DMS53 treated with DMSO at 0.1 percent for 48 hours (cell line): ENCODE measurements around the gene OTUB1.
A peak's percentile ranks its signal among the peaks of the same experiment; 100 is the strongest.
"Not testable (repeated sequence)": the region's sequence is repeated elsewhere in the genome, so short reads cannot be mapped to it uniquely, and the experiment has no call there.

Experiments
- DNase-seq: peaks from one replicate; lab custom pipeline; 2025; ENCODE audit not compliant: unreplicated experiment; lab: John Stamatoyannopoulos, UW

Gene OTUB1, protein sequence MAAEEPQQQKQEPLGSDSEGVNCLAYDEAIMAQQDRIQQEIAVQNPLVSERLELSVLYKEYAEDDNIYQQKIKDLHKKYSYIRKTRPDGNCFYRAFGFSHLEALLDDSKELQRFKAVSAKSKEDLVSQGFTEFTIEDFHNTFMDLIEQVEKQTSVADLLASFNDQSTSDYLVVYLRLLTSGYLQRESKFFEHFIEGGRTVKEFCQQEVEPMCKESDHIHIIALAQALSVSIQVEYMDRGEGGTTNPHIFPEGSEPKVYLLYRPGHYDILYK

DNA sequence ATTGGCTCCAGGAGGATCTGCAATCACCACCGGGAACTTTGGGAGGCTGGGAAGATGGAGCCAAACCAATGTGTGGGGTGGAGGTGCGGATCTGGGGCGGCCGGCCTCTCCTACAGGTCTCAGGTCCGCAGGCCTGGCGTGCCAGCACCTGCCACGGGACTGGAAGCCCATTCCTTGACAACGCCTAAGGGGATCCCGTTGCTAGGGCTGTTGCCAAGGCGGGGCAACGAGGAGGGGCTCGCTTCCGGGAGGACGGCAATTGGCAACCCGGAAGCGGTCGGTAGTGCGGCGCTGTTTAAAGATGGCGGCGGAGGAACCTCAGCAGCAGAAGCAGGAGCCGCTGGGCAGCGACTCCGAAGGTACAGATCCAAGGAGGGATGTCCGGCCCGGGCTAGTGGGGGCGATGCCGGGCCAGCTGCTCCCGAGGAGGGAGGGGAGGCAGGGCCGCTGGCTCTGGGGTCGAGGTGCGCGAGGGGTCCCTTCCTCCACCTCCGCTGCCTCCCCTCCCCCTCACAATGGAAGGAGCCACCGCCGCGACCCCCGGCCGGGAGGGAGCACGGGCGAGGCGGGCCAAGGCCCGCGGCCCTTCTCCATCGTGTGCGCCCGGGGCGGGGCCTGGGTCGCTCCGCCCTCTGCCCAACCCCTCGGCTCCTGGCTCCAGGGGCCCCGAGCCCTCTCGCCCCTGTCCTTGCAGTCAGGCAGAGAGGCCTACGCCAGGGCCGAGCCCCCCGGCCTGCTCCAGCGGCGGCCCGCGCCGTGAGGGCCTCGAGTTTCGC, at the start of gene OTUB1:
OTUB1 (plus strand) TSS at position 283 of the 776 bp plus-strand sequence; CDS start at position 302, 19 bp downstream.
- DNase-seq, result peak; percentile 87

DNA sequence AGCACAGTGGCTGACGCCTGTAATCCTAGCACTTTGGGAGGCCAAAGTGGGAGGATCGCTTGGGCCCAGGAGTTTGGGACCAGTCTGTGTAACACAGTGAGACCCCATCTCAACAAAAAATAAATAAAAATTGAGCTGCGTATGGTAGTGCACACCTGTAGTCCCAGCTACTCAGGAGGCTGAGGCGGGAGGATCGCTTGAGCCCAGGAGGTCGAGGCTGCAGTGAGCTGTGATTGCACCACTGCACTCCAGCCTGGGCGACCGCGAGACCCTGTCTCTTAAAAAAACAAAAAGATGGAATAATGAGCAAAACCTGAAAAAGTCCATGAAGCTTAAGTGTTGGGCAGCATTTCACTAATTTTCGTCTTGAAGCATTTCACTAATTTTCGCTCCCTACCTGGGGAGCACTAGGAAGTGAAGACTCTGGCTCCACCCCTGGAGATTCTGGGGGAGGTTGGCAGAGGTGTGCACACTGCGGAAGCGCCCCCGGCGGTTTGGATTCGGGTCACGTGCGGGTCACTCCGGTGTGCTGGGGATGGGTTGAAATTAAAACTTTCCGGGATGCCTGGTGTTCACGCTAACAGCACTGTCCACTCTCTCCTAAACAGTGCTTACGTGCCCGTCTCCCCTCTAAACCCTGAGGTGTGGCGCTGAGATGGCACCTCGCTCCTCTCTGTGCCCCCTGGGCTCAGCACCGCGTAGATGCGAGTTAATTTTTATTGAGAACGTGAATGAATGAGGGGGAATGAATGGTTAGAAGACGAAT, 48.3 kb upstream of the OTUB1 start:
- no peak for DNase-seq

DNA sequence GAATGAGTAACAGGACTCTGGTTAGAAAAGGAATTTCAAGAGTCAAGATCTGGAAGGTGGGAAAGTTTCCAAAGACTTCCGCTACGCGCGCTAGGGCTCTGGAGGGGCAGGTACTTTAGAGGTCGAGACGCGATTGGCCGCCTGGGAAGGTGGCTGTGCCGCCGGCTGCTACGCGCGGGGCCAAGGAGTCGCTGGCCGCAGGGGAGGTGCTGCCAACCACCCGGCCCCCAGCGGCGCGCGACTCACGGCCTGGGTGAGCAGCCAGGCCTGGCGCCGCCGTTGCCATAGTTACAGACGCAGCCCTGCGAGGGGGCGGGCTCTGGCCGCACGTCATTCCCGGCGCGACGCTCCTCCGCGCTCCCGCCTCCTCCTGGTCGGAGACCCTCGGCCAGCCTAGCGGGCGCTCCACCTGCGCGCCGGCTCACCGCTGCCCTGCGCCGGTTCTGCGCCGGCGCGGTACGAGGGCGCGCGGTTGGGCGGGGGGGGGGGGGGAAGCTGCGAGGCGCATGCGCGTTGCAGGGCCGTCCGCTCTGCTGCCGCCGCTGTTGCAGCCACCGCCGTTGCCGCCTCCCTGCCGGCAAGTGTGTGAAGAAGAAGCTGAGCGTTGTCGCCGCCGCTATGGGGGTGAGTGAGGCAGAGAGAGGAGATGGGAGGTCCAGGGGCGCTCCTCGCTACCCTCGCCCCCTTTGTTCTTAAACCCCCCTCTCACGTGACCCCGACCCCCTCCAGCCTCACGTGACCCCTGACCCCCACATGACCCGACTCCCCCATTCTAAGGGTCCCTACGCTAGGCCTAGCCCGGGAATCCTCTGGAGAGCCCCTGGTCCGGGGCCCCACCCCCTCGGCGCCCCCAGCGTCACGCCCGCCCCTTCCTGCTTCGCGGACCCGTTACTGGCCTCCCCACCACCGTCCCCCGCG, 47.5 kb upstream of the OTUB1 start, which contains the start of gene NAA40:
NAA40 (plus strand) TSS at position 524 of the 918 bp plus-strand sequence; CDS start at position 619, 95 bp downstream.
- peak; percentile 94 for DNase-seq

DNA sequence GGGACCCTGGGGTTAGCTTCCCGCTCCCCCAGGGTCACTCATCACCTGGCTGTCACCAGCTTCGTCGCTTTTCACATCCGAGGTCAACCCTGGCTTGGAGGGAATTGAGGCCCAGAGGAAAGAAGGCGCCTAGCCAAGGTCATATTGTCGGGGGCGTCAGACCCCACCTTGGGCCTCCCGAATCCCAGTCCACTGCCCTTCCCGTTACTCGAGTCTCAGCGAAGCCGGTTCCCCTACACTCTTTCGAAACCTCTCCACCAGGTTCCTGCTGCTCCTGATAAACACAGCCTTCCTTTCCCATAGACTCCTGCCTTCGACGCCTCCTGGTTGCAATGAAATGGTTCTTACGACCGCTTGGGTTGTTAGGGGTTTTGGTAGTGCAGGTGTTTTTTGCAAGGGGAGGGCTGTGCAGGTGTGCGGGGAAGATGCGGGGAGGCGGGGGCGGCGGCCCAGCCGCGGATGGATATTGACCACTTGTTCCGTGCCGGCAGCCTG, 46.8 kb upstream of the OTUB1 start:
- no peak for DNase-seq

DNA sequence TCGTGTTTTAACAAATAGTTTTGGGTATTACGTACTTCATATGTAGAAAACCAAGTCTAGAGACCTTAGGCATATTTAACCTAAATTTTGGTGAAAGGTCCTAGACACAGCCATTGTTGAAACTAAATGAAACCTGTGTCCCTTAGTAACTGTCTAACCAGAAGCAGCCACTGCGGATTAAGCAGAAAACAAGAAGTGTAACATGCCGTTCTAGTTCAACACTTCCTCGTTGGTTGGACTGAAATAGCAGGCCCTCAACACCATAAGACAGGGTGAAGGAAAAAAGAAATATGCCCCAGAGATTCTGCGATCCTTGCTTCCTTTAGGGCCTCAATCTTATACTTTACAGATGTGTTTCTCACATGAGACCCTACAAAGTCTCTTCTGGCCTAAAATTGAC, 45.5 kb upstream of the OTUB1 start:
- DNase-seq, result no peak

DNA sequence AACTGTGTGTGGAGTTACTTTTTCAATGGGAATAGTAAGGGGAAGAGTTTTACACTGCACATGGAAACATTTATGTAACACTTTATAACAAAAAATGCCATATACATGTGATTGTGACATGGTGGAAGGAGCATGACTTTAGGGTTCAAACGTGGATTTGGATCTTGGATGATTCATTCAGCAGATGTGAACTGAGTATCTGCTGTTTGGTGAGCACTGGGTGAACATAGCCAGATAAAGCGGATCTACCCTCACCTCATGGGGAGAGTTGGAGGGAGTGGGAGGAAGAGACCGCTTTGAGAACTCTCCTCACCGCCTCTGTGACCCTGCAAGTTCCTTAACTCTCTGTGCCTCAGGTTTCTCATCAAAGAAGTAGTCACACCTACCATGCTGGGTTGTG, 44.3 kb upstream of the OTUB1 start:
- DNase-seq, result no peak

DNA sequence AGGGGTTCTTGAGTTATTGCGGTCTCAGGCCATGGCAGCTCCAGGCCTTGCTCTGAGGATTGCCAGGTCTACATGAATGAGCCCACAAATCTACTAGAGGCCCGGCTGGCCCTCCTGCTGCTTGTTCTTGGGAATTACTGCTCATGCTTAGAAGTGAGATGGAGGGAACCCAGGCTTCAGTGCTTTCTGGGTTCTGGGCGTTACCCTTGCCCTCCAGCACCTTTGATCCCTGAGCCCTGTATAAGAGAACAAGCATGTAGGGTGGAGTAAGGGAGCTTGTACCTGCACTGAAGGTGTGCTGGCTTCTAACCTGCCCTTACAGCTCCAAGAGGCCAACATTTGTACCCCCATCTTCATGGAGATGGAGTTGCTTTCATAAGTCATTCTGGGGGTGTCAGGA, 43.4 kb upstream of the OTUB1 start:
- no peak for DNase-seq

DNA sequence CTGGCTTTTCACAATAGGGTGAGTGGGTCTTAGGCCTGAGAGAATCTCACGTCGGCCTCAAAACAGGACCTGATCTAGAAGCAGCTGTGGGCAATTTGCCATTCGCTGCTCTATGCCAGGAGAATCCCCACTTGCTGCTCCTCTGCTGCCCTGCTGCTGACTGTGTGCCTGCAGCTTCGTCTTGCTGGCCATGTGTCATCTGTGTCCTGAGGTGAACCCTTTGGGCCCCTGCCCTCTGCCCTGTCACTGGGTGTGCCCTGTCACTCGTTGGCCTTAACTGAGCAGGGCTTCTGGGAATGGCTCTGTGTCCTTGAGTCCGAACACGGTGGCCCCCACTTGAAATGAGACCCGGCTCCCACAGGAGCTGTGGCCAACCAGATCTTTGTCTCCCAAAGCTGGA, 41.3 kb upstream of the OTUB1 start:
- DNase-seq, result no peak

DNA sequence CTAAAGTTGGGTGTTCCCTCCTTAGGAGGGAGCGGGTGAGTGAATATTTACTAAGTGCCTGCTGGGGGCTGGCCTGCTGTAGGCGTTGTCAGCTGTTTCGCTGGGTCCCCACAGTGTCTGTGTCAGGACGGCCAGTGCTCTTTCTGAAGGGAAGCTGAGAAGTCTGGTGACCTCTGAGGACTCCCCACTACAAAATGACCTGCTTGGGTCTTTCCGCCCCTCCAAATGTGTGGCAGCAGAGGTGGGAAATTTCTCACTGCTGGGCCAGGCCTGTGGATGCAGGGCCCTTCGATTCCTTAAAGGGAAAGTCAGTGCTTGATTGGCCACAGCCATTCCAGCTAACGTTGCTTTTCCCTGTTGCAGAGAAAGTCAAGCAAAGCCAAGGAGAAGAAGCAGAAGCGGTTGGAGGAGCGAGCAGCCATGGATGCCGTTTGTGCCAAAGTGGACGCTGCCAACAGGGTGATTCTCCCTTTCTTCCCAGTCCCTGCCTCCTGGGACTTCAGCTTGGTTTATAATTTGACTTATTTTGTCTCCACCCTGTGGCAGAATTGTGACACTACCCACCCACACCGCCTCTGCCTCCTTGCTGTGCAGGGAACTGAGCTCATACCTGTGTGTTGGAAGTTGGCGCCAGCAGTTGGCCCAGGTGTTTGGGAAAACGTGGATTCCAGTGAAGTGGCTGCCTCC, 40.6 kb upstream of the OTUB1 start:
- DNase-seq, result peak; percentile 42

DNA sequence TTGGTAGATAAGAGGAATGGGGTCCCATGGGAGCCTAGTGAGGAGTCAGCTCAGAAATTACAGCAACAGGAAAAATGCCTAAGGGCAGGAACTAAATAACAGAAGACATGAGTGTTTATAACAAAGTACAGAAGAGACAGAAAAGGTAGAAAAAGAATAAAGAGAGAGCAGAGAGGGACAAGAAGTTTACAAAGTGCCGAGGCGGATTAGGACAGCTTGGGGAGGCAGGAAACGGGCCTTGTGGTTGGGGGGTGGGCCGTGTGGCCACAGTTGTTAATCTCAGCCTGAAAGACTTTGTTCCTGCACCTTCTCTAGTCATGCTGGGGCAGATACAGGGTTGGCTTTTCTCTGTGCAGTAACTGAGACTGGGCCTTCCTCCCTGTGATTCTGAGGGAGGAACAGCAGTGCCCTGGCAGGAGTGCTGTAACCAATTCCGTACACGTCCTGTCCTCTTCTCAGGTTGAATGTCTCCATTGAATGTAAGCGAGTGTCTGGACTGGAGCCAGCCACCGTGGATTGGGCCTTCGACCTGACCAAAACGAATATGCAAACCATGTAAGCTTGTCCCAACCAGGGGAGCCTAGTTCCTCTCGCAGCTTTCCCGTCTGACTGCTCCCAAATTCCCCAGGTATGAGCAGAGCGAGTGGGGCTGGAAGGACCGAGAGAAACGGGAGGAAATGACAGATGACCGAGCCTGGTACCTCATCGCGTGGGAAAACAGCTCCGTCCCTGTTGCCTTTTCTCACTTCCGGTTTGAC, 34.3 kb upstream of the OTUB1 start:
- DNase-seq, result no peak

DNA sequence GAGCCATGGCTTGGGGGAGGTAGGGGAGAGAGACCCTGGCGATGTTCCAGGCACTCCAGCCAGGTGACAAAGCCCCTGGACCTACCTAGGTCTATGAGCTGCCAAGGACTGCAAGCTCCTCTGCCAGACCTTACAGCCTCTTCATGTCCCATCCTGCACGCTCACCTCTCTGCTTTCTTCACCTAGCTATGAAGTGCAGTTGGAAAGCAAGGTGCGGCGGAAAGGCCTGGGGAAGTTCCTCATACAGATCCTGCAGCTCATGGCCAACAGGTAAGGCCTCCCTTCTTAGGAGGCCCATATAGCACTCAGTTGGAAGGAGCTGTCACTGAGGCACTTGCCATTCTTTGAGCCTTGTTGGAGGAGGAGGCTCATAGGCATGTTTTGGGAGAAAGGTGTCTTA, 33.7 kb upstream of the OTUB1 start:
- DNase-seq, result no peak

DNA sequence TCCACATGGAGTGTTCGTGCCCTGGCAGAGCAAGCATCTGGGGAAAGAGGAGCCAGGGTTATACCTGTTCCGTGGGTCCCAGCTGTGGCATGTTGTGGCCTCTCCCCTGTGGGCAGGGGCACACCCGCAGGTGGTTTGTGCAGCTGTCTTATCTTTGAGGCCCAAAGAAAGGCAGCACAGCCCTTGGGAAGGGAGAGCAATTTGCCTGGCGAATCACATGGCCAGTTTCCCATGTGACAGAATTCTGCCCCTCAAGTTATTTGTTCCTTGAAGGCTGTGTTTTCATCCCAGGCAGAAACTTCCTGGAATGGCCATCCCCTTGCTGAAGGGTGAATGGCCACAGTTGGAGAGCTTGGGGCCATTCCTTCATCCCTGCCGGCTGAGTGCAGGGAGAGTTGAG, 28.2 kb upstream of the OTUB1 start:
- DNase-seq, result no peak

DNA sequence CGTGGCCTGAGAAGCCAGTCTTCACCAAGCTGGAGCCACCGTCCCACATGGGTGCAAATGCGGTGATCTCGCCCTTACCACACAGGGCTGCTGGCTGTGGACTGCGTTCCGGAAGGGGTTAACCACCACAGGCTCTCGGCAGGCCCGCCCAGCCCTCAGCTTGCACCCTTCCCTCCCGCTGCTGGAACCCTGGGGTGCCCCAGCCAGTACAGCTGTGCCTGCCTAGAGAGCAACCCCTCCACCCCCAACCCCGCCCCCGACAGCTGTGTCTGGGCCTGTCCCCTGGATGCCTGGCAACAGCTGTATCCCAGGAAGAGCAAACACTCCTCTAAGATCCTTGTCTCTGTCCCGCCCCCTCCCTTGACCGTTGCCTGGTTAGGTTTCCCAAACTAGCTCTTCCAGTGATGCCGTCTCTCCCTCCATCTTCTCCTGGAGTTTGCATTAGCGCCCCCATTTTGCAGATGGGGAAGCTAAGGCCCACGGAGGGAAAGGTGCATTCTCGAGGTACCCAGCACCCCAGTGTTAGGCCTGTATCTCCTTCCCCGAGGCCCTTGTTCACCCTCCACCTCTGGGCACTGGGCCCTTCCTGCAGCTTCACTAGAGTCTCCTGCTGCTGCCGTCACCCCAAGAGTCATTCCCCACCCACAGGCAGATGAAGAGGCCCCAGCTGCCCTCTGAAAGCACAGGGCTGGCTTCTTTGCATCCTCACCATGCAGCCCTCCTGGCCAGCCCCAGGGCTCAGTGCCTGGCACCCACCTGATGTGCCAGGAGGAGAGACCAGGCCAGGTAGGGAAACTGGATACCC, 24.4 kb upstream of the OTUB1 start:
- DNase-seq, result peak; percentile 70

DNA sequence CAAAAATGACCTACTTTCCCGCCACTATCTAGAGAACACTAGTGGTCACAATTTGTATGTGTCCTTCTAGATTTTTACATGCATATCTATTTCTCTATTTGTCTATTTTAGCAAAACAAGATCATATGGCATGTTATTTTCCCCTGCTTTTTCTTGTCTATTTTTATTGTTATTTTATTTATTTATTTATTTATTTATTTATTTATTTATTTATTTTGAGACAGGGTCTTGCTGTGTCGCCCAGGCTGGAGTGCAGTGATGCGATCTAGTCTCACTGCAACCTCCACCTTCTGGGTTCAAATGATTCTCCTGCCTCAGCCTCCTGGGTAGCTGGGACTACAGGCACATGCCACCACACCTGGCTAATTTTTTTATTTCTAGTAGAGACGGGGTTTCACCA, 22.3 kb upstream of the OTUB1 start:
- DNase-seq, result not testable (repeated sequence)

DNA sequence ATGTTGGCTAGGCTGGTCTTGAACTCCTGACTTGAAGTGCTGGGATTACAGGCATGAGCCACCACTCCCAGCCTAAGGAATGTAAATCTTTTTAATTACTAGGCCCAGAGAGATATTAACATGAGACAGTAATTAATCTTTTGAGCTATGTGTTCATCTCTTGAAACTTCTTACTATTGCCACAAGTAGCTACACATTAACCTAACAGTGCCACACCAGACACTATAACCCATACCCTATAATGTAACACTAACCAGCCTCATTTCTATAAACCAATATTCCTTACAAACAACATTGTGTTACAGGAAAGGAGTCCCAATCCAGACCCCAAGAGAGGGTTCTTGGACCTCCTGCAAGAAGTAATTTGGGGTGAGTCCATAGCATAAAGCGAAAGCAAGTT, 19.8 kb upstream of the OTUB1 start:
- no peak for DNase-seq

DNA sequence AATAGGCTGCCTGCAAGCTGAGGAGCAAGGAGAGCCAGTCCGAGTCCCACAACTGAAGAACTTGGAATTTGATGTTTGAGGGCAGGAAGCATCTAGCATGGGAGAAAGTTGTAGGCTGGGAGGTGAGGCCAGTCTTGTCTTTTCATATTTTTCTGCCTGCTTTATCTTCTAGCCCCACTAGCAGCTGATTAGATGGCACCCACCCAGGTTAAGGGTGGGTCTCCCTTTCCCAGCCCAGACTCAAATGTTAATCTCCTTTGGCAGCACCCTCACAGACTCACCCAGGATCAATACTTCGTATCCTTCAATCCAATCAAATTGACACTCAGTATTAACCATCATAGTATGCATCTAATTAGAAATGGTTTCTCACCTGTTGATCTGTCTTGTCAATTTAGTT, 16.8 kb upstream of the OTUB1 start:
- DNase-seq, result no peak

DNA sequence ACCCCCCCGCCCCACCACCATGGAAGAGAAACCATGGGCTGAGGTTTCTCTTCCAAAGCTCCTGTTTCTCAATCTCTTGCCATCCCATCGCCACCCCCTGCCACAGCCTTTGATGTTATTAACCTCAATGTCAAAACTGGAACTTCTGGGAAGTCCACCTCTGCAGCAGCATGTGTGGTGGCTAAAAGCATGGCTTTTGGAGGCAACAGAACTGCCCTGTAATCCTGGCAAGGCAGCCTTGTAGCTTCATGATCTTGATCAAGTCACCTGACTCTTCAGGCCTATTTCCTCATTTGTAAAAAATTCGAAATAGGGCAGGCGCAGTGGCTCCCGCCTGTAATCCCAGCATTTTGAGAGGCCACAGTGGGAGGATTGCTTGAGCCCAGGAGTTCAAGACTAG, 15.3 kb upstream of the OTUB1 start:
- no peak for DNase-seq

DNA sequence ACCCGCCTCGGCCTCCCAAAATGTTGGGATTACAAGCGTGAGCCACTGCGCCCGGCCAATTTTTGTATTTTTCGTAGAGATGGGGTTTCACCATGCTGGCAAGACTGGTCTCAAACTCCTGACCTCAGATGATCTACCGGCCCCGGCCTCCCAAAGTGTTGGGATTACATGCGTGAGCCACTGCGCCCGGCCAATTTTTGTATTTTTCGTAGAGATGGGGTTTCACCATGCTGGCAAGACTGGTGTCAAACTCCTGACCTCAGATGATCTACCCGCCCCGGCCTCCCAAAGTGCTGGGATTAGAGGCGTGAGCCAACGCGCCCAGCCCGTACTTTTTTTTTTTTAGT, 12.4 kb upstream of the OTUB1 start:
- not testable (repeated sequence) for DNase-seq
